ENCODE data around the gene TMEM151A. TPM values are rescaled to one million over a fixed set of nuclear protein-coding genes. Genes with fewer than 3 reads are reported as not detected.

Gene TMEM151A
- total and polyA plus RNA-seq, 4 donors = 0.05 to 0.13 TPM; not detected in 2

DNA sequence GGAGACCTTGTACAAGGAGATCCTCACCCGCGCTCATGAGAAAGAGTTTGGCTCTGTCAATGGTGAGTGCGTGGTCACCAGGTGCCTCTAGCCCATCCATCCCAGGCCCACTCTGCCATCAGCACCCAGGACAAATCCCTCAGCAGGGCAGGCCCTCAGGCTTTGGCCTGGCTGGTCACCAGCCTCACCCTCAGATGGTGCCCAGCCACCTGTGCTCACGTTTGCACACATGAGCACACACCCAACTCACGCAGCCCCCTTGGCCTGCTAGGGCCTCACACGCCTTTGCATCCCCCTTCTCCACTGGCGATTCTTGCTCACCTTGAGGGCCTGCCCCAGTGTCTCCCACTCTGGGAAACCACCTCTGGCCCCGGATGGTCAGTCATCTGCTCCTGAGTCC lies 27.3 kb upstream of the TMEM151A start:
- Histone ChIP-seq H3K27me3 (ENCODE audit: control insufficient read depth in 4 of 4, insufficient read depth in 4 of 4, low read length in 3 of 4) (no peaks in the 10 kb centered on the region), H3K9ac (ENCODE audit: low read depth in 1 of 2, low read length in 2 of 2) (no peak overlapping the region), H3K9me3 (ENCODE audit: control insufficient read depth in 4 of 4, low read length in 3 of 4) (no peaks in the 10 kb centered on the region), H3K4me3 (ENCODE audit: low read depth in 1 of 3, low read length in 3 of 3) (no peak overlapping the region), H3K27ac (ENCODE audit: low read depth in 1 of 2, low read length in 2 of 2) (no peak overlapping the region), H3K4me1 (ENCODE audit: control insufficient read depth in 4 of 4, insufficient read depth in 4 of 4, low read length in 3 of 4) (peaks cover 2 to 16% (median 9%) of the 10 kb centered on the region in 4 donors), H3K36me3 (ENCODE audit: control insufficient read depth in 4 of 4, insufficient read depth in 3 of 4, low read depth in 1 of 4, low read length in 3 of 4) (peaks cover 0 to 6% (median 1%) of the 10 kb centered on the region in 4 donors)
- DNase-seq (ENCODE audit: low spot score) = no peak
- TF ChIP-seq, protein P1, sequence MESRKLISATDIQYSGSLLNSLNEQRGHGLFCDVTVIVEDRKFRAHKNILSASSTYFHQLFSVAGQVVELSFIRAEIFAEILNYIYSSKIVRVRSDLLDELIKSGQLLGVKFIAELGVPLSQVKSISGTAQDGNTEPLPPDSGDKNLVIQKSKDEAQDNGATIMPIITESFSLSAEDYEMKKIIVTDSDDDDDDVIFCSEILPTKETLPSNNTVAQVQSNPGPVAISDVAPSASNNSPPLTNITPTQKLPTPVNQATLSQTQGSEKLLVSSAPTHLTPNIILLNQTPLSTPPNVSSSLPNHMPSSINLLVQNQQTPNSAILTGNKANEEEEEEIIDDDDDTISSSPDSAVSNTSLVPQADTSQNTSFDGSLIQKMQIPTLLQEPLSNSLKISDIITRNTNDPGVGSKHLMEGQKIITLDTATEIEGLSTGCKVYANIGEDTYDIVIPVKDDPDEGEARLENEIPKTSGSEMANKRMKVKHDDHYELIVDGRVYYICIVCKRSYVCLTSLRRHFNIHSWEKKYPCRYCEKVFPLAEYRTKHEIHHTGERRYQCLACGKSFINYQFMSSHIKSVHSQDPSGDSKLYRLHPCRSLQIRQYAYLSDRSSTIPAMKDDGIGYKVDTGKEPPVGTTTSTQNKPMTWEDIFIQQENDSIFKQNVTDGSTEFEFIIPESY (IDR thresholded peaks at IDR 0.05) = no peak
- TF ChIP-seq, protein P2, sequence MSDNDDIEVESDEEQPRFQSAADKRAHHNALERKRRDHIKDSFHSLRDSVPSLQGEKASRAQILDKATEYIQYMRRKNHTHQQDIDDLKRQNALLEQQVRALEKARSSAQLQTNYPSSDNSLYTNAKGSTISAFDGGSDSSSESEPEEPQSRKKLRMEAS (IDR thresholded peaks at IDR 0.05) = no peak
- no peak for TF ChIP-seq RXRA (IDR thresholded peaks at IDR 0.05)
- no peak for TF ChIP-seq GABPA (IDR thresholded peaks at IDR 0.05 in 1 of 2, conservative IDR thresholded peaks at IDR 0.05 in 1 of 2)
- 93% methylated on average over 8 of the region's 8 CpGs for WGBS

DNA sequence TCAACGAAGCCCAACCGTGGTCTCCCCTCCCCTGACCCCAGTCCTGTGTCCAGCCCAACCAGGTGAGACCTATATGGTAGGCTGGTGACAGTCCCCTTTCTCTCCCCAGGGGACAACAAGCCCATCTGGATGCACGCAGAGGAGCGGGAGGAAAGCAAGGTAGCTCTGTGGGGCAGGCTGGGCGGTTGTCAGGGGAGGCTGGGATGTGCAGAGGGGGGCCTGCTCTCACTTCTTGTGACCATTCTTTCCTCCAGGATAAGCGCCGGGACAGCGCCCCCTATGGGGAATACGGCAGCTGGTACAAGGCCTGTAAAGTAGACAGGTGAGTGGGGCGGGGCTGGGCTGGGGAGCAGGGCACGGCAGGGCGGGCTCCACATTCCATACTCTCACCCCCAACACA lies 26.8 kb upstream of the TMEM151A start:
- no peak overlapping the region for H3K27ac ChIP-seq (ENCODE audit: low read depth in 1 of 2, low read length in 2 of 2)
- H3K9me3 ChIP-seq (ENCODE audit: control insufficient read depth in 4 of 4, low read length in 3 of 4) = no peaks in the 10 kb centered on the region
- no peak for TF ChIP-seq GABPA (IDR thresholded peaks at IDR 0.05 in 1 of 2, conservative IDR thresholded peaks at IDR 0.05 in 1 of 2)
- no peak for TF ChIP-seq NR2F2 (IDR thresholded peaks at IDR 0.05)
- TF ChIP-seq, protein P3, sequence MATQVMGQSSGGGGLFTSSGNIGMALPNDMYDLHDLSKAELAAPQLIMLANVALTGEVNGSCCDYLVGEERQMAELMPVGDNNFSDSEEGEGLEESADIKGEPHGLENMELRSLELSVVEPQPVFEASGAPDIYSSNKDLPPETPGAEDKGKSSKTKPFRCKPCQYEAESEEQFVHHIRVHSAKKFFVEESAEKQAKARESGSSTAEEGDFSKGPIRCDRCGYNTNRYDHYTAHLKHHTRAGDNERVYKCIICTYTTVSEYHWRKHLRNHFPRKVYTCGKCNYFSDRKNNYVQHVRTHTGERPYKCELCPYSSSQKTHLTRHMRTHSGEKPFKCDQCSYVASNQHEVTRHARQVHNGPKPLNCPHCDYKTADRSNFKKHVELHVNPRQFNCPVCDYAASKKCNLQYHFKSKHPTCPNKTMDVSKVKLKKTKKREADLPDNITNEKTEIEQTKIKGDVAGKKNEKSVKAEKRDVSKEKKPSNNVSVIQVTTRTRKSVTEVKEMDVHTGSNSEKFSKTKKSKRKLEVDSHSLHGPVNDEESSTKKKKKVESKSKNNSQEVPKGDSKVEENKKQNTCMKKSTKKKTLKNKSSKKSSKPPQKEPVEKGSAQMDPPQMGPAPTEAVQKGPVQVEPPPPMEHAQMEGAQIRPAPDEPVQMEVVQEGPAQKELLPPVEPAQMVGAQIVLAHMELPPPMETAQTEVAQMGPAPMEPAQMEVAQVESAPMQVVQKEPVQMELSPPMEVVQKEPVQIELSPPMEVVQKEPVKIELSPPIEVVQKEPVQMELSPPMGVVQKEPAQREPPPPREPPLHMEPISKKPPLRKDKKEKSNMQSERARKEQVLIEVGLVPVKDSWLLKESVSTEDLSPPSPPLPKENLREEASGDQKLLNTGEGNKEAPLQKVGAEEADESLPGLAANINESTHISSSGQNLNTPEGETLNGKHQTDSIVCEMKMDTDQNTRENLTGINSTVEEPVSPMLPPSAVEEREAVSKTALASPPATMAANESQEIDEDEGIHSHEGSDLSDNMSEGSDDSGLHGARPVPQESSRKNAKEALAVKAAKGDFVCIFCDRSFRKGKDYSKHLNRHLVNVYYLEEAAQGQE (IDR thresholded peaks at IDR 0.05) = no peak
- no peak for TF ChIP-seq FOXA2 (IDR thresholded peaks at IDR 0.05)
- TF ChIP-seq SP1 (IDR thresholded peaks at IDR 0.05) = no peak
- TF ChIP-seq JUND (IDR thresholded peaks at IDR 0.05) = no peak
- TF ChIP-seq, protein P1 (IDR thresholded peaks at IDR 0.05) = no peak
- no peak for TF ChIP-seq CTCF (IDR thresholded peaks at IDR 0.05; ENCODE audit: low read depth, low read length, missing input control)
- TF ChIP-seq HNF4G (IDR thresholded peaks at IDR 0.05) = no peak
- TF ChIP-seq RAD21 (IDR thresholded peaks at IDR 0.05) = no peak
- TF ChIP-seq, protein P2 (IDR thresholded peaks at IDR 0.05) = no peak
- TF ChIP-seq EGR1 (IDR thresholded peaks at IDR 0.05; ENCODE audit: low read depth in 2 of 2) = no peak
- no peak for TF ChIP-seq FOXA1 (IDR thresholded peaks at IDR 0.05)
- TF ChIP-seq RXRA (IDR thresholded peaks at IDR 0.05) = no peak
- 84% methylated on average over 12 of the region's 12 CpGs for WGBS
- no peak for DNase-seq (ENCODE audit: low spot score)
- H3K27me3 ChIP-seq (ENCODE audit: control insufficient read depth in 4 of 4, insufficient read depth in 4 of 4, low read length in 3 of 4) = no peaks in the 10 kb centered on the region
- no peak overlapping the region for H3K9ac ChIP-seq (ENCODE audit: low read depth in 1 of 2, low read length in 2 of 2)
- peaks cover 0 to 6% (median under 1%) of the 10 kb centered on the region in 4 donors for H3K36me3 ChIP-seq (ENCODE audit: control insufficient read depth in 4 of 4, insufficient read depth in 3 of 4, low read depth in 1 of 4, low read length in 3 of 4)
- no peak overlapping the region for H3K4me3 ChIP-seq (ENCODE audit: low read depth in 1 of 3, low read length in 3 of 3)
- peaks cover 4 to 21% (median 14%) of the 10 kb centered on the region in 4 donors for H3K4me1 ChIP-seq (ENCODE audit: control insufficient read depth in 4 of 4, insufficient read depth in 4 of 4, low read length in 3 of 4)

Measured in liver (tissue), 9 donors.